GM18868 (cell line): ENCODE results near the gene TAAR6.
"Not testable (repeated sequence)": the region's sequence is repeated elsewhere in the genome, so short reads cannot be mapped to it uniquely, and the experiment has no call there.

Source experiments
- ATAC-seq: cut with Tn5 transposase; IDR thresholded peaks from one replicate; pipeline ENCODE4 v1.9.1; 2021; ENCODE audit warnings: mild to moderate bottlenecking, moderate library complexity; ENCODE audit not compliant: unreplicated experiment

The TAAR6 gene, protein sequence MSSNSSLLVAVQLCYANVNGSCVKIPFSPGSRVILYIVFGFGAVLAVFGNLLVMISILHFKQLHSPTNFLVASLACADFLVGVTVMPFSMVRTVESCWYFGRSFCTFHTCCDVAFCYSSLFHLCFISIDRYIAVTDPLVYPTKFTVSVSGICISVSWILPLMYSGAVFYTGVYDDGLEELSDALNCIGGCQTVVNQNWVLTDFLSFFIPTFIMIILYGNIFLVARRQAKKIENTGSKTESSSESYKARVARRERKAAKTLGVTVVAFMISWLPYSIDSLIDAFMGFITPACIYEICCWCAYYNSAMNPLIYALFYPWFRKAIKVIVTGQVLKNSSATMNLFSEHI

DNA sequence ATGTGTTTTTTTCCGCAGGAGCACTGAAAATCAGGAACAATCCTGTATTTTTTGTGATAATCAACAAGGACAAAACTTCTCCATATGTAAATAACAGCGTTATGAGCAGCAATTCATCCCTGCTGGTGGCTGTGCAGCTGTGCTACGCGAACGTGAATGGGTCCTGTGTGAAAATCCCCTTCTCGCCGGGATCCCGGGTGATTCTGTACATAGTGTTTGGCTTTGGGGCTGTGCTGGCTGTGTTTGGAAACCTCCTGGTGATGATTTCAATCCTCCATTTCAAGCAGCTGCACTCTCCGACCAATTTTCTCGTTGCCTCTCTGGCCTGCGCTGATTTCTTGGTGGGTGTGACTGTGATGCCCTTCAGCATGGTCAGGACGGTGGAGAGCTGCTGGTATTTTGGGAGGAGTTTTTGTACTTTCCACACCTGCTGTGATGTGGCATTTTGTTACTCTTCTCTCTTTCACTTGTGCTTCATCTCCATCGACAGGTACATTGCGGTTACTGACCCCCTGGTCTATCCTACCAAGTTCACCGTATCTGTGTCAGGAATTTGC is at the start of gene TAAR6:
Gene TAAR6, plus strand, starts transcription at position 102 of the 557 bp plus-strand sequence. Its CDS starts 0 bp downstream, at position 102.
- ATAC-seq: no peak

DNA sequence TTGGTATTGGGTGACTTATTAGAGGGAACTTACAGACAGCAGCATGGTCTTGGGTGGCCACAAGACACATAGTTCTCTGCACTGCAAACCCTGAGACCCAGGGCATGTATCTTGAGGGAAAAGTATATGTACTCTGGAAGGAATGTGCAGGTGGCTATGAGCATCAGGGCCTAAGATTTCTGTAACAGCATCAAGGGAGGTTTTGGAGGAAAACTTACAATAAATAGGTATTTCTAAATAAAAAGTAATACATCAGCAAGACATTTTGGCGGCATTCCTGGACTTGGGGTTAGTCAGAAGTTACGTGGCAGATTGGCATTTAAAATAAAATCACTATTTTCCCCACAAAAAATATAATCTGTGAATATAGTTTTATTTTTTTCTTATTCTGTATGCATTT is 49.2 kb upstream of the TAAR6 start:
- ATAC-seq: no peak

DNA sequence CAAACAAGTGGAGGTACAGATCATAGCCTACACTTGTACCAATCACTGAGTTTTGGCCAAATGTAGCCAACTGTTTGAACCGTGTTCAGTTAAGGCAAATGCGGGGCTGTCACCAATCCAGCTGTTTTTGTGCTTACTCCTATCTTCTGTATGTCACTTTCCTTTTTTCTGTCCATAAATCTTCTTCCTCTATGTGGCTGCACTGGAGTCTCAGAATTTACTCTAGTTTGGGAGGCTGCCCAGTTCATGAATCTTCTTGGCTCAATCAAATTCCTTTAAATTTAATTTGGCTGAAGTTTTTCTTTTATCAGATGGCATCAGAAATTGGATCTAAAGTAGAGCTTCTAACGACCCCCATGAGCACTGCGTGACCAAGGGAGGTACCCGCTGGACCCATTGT is 45.5 kb upstream of the TAAR6 start:
- no peak for ATAC-seq

- ATAC-seq: no peak
Measured at GRCh38 chr6:132525866-132526265, 44.3 kb upstream of the TAAR6 start.

- no peak for ATAC-seq
Measured at GRCh38 chr6:132526461-132526860, 43.7 kb upstream of the TAAR6 start.

DNA sequence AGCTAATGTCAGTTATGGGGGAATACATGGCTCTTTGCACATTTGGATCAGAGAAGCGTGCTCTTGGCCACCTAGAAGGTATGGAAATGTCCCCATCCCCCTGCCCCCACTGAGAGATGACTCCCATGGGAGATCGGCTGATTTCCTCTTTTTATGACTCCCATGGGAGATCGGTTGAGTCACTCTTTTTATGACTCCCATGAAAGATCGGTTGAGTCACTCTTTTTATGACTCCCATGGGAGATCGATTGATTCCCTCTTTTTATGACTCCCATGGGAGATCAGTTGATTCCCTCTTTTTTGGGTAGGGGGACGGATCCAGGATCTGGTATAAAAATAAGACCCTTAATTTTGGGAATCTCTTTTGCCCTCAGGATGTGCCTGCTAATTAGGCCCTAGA is 42.3 kb upstream of the TAAR6 start:
- no peak for ATAC-seq

DNA sequence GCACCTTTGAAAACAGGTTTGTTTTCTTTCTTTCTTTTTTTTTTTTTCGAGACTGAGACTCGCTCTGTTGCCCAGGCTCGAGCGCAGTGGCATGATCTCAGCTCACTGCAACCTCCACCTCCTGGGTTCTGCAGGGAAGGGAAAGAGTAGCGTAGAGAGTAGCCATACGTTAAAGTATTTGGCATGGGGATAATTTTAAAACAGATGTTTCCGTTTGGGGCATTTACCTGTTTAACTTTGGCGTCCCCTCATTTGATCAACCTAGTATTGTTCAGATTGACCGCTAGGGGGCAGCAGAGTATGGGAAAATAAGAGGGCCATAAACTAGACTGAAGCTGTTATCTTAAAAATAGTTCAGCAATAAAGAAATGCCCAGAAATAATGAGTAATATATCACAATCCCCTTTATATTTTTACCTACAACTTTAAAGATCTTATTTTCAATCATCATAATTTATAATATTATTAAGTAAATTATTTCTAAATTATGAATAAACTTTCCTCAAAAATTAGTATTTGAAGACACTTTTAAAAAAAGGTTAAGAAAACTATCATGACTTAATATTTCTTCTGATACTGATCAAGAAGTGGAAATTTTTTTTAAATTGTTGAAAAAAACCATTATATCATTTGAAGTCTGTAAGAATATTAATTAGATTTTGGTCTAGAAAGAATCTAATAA is 39.7 kb upstream of the TAAR6 start:
- ATAC-seq: peak; percentile 92

DNA sequence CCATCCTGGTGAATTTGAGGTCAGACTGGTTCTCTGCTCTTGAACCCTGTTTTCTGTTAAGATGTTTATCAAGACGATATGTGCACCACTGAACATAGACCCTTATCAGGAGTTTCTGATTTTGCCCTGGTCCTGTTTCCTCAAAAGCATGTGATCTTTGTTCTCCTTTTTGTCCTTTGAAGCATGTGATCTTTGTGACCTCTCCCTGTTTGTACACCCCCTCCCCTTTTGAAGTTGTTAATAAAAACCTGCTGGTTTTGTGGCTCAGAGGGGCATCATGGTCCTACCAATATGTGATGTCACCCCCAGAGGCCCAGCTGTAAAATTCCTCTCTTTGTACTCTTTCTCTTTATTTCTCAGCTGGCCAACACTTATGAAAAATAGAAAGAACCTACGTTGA is 35.6 kb upstream of the TAAR6 start:
- not testable (repeated sequence) for ATAC-seq

DNA sequence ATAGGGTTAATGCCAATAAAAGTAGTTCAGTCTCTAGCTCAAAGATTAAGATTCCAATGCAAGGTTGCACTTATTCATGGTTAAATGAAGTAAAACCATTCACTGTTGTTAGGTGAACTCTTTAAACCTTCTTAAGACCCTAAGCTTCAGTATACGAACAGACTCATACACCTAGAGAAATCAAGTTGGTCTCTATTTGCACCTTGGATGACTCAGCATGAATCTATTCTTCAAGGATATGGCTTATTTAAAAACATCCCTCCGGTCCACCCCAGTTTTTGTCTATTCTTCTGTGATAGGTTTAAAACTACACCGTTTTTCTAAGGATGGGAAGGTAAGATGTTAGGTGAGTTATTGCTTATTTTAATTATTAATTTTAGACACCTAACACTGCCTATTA is 33.0 kb upstream of the TAAR6 start:
- no peak for ATAC-seq

DNA sequence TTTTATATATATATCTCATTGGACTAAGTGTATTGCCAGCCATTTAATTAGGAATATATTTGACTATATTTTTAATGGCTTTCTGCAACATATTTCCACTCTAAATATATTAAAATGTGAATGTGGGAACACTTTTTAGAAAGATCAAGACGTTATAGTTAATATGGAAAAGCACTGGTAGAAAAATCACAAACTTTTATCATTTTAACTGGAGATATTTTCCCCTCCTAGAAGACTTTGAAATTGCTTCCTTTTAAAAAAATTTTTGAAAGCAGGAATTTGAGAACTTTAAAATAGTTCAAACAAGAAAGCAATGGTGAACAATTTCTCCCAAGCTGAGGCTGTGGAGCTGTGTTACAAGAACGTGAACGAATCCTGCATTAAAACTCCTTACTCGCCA is 32.1 kb upstream of the TAAR6 start, which contains the start of gene TAAR9:
Gene TAAR9, plus strand, starts transcription at position 301 of the 400 bp plus-strand sequence. Its CDS starts 13 bp downstream, at position 314.
- no peak for ATAC-seq

- ATAC-seq: no peak
Measured at GRCh38 chr6:132544826-132545225, 25.3 kb upstream of the TAAR6 start.

DNA sequence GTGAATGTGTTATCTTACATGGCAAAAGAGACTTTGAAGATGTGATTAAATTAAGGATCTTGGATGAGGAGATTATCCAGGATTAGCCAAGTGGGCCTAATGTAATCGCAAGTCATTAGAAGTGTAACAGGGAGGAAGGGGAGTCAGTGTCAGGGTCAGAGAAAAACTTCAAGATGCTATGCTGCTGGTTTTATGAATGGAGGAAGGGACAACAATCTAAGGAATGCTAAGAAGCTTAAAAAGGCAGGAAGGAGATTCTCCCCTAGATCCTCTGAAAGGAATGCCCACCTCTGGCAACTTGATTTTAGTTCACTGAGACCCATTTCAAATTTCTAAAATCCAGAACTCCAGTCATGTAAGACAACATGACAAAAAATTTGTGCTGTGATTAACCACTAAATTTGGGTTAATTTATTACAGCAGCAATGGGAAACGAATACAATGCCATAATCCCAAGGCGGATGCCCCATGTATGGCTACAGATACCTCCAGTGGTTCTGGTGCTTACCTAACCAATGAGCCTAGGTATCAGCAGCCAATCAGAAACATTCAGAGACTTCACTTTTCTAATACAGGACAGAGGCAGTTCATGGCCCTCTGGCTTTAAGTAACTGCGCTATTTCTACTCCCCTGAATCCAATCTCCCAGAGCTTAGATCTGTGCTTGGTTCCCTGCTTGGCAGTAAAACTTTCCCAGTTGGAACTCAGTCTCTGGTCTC is 21.2 kb upstream of the TAAR6 start:
- no peak for ATAC-seq

- ATAC-seq: no peak
Measured at GRCh38 chr6:132551214-132551613, 18.9 kb upstream of the TAAR6 start.

DNA sequence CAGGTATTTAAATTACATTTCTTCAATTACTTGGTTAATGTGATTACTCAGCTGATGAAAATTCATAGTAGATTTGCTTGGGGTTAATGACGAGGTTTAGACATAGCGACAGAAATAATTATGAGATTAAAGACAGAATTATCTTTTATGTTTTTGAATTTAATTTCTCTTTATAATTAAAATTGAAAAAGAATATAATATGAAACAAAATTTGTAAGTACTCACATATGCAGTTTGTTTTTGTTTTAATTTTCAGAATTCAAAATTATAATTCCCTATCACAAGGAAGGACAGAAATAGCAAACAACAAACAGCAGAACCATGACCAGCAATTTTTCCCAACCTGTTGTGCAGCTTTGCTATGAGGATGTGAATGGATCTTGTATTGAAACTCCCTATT is 17.8 kb upstream of the TAAR6 start, which contains the start of gene TAAR8:
Gene TAAR8, plus strand, starts transcription at position 301 of the 400 bp plus-strand sequence. Its CDS starts 21 bp downstream, at position 322.
- ATAC-seq: no peak

GRCh38 chr6:132560087-132560486 is 10.0 kb upstream of the TAAR6 start:
- ATAC-seq: not testable (repeated sequence)

DNA sequence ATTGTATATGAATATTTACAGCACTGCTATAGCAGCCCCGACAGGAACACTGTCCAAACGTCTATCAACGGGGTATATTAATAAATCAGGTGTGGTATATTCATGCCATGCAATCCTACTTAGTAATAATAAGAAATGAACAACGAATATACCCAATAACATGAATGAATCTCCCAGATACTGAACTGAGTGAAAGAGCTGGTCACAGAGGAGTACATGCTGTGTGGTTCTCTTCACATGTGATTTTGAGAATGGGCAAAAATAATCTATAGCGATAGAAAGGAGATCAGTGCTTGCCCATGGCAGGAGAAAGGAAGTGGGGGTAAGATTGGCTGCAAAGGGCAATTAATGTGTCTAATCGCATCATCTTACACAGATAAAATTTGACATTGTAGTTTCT is 3.7 kb upstream of the TAAR6 start:
- no peak for ATAC-seq

DNA sequence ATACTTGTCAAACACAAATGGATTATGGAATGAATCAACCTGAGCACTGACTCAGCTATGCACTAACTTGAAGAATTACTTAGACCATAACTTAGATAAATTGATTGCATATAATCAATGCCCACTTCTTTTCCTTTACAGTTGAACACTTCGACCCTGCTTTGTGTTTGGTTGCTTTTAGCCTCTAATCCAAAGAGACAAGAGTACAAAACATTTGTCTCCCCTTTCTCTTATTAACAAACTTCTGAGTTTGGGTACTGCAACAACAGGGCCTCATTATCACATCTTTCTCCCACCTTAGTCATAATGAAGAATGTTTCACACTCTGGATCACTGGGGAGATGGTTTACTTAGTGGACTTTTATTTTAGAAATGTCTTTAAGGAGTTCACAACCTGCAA is 2.6 kb upstream of the TAAR6 start:
- ATAC-seq: no peak

GRCh38 chr6:132568611-132569010 is 1.5 kb upstream of the TAAR6 start:
- no peak for ATAC-seq

DNA sequence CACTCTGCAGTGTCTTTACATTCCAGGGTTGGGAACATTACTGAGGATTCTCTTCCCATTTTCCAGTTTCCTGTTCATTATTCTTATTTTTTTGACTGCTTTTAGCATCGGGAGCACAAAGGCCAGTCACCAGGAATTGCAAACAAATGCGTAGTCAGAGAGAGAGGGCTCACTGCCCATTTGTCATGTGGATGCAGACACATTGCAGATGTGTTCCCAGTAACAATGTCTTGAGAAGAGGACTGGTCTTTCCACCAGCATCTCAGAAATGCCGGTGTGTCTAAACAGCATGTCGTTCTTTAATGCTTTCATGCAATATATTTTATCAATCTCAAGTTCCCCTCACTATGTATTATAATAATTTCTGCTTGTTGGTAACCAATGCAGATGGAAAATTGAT is 952 bp upstream of the TAAR6 start:
- no peak for ATAC-seq

DNA sequence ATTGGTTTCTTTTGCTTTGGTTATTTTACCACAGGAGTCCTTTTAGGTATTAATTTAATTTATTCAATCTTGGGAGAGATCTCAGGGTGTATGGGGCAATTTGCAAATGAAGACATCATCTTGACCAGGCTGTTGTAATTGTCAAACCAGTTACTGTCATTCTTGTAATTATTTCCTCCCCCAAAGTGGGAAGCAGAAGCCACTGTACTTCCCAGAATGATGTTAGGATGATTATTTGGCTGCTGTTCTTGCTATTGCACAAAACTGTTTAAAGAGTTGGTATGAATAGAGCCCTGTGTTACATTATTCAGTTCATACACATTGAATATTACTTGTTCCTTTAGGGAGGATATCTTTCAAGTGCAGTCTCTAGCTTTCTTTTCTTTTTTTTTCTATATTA is 1.7 kb downstream of the TAAR6 start:
- no peak for ATAC-seq

- ATAC-seq: no peak
Measured at GRCh38 chr6:132584698-132585097, 14.6 kb downstream of the TAAR6 start.
